ENCODE data around the gene SRGAP1.

The SRGAP1 gene

DNA sequence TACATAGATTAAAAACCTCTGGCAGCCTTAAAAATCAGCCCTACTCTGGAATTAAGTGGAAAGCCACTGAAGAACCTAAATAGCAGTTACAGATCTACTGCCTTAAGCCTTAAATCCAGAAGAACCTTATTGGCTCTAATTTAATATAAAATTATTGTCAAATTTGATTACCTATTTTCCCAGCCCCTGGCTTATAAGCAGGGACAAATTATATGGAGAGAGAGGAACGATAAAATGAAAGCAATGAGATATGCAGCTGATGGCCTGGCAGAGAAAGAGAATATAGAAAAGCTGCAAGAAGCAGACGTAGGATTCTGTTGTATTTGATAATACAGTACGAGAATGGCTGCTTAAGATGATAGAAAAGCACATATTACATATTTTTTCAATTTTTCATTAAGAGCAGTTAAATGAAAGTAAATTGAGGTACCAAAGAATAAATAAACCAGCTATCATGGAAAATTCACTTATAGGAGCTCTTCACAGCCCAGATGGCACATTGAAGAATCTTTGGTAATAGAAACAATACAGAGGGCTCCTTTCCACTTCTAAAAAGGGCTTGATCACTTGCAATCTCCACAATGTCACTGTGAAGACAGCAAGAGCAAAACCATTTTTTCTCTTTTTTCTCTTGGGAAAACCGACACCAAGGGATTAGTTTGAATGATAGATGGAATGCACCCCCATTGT, 248.2 kb downstream of the SRGAP1 start (continued):
- no peak for TF ChIP-seq ZNF132 (tag by site-specific recombination; IDR thresholded peaks at IDR 0.05; ENCODE audit: borderline replicate concordance)

GRCh38 chr12:64093689-64094088, 249.2 kb downstream of the SRGAP1 start:
- H3K27ac ChIP-seq (ENCODE audit: extremely low read depth, low read depth, low read length), result no peak overlapping the region
- POLR2A ChIA-PET, result no interaction called here
- no peaks in the 10 kb centered on the region for H3K9me3 ChIP-seq (ENCODE audit: control insufficient read depth, insufficient read depth, low read depth, low read length)
- H3K36me3 ChIP-seq (ENCODE audit: control insufficient read depth in 2 of 2, insufficient read depth in 1 of 2, low read length in 2 of 2), result no peaks in the 10 kb centered on the region
- no peak overlapping the region for H3K4me3 ChIP-seq (ENCODE audit: low read depth, low read length)
- TF ChIP-seq ZNF561 (tag by site-specific recombination; IDR thresholded peaks at IDR 0.05; ENCODE audit: borderline replicate concordance) (no peak), ZNF239 (tag by site-specific recombination; IDR thresholded peaks at IDR 0.05) (no peak), ZNF768 (tag by site-specific recombination; IDR thresholded peaks at IDR 0.05) (no peak), REPIN1 (tag by site-specific recombination; IDR thresholded peaks at IDR 0.05; ENCODE audit: low read depth) (no peak), FEZF1 (tag by site-specific recombination; IDR thresholded peaks at IDR 0.05) (no peak), ZNF629 (tag by site-specific recombination; IDR thresholded peaks at IDR 0.05) (no peak), ZBTB7A (tag by site-specific recombination; IDR thresholded peaks at IDR 0.05; ENCODE audit: low read depth) (no peak), ZNF473 (tag by site-specific recombination; IDR thresholded peaks at IDR 0.05) (no peak), ZNF404 (tag by site-specific recombination; IDR thresholded peaks at IDR 0.05) (no peak), AEBP2 (tag by site-specific recombination; IDR thresholded peaks at IDR 0.05; ENCODE audit: borderline replicate concordance) (no peak), ZNF37A (tag by site-specific recombination; IDR thresholded peaks at IDR 0.05) (no peak), OSR2 (tag by site-specific recombination; IDR thresholded peaks at IDR 0.05) (no peak), BCL11A (tag by site-specific recombination; IDR thresholded peaks at IDR 0.05; ENCODE audit: low read depth) (no peak), ZBTB11 (tag by site-specific recombination; conservative IDR thresholded peaks at IDR 0.05; ENCODE audit: low read depth) (no peak), ZNF837 (tag by site-specific recombination; IDR thresholded peaks at IDR 0.05) (no peak), ZNF157 (tag by site-specific recombination; IDR thresholded peaks at IDR 0.05) (no peak), ZNF610 (tag by site-specific recombination; IDR thresholded peaks at IDR 0.05; ENCODE audit: borderline replicate concordance) (no peak)
- CTCF ChIA-PET, result interaction anchor here (0.7 kb wide), 1 partner anchor 1382 kb away, joined by 6 read pairs; no protein-coding TSS in a partner anchor
- H3K4me1 ChIP-seq (ENCODE audit: control insufficient read depth, insufficient read depth, low read length), result peaks cover 4% of the 10 kb centered on the region; the same call in 1 of the 2 replicates

GRCh38 chr12:64097366-64098105, 253.0 kb downstream of the SRGAP1 start:
- Histone ChIP-seq H3K4me1 (ENCODE audit: control insufficient read depth, insufficient read depth, low read length) (no peaks in the 10 kb centered on the region), H3K27ac (ENCODE audit: extremely low read depth, low read depth, low read length) (no peak overlapping the region), H3K36me3 (ENCODE audit: control insufficient read depth in 2 of 2, insufficient read depth in 1 of 2, low read length in 2 of 2) (no peaks in the 10 kb centered on the region; a peak in 1 of 3 replicates), H3K9me3 (ENCODE audit: control insufficient read depth, insufficient read depth, low read depth, low read length) (no peaks in the 10 kb centered on the region), H3K4me3 (ENCODE audit: low read depth, low read length) (no peak overlapping the region)
- POLR2A ChIA-PET, result interaction anchor here (0.7 kb wide), 2 partner anchors 9 to 14 kb away, joined by 4 to 8 read pairs; no protein-coding TSS in a partner anchor
- CTCF ChIA-PET, result no interaction called here
- TF ChIP-seq ZNF513 (tag by site-specific recombination; IDR thresholded peaks at IDR 0.05) (no peak), ZNF510 (tag by site-specific recombination; IDR thresholded peaks at IDR 0.05; ENCODE audit: insufficient replicate concordance) (no peak), PRDM10 (tag by site-specific recombination; IDR thresholded peaks at IDR 0.05) (no peak)
